HAP-1 (cell line): ENCODE measurements around the gene MEGF6.
A peak's percentile ranks its signal among the peaks of the same experiment; 100 is the strongest.

Experiments used
- DNase-seq, 2 experiments: peaks; one replicate each; pipeline ENCODE4 v3.0.0-alpha.2; 2016 to 2020; ENCODE audit warnings: low spot score in 2 of 2
- H3K27me3 ChIP-seq: fragments of 250-450 bp; sonication (Bioruptor Pico); 2 replicates; pipeline ENCODE4 v1.5.1; 2020; ENCODE audit warnings: low read depth, mild to moderate bottlenecking, moderate library complexity
- H3K36me3 ChIP-seq: fragments of 250-450 bp; sonication (Bioruptor Pico); replicated peaks from 2 replicates; pipeline ENCODE4 v1.5.1; 2020; ENCODE audit warnings: mild to moderate bottlenecking
- H3K4me1 ChIP-seq: fragments of 250-450 bp; sonication (Bioruptor Pico); 2 replicates; pipeline ENCODE4 v1.5.1; 2020; ENCODE audit warnings: mild to moderate bottlenecking
- H3K4me3 ChIP-seq: fragments of 250-450 bp; sonication (Bioruptor Pico); 2 replicates; pipeline ENCODE4 v1.5.1; 2020; ENCODE audit warnings: mild to moderate bottlenecking, moderate library complexity
- H3K9me3 ChIP-seq: fragments of 250-450 bp; sonication (Bioruptor Pico); 2 replicates; pipeline ENCODE4 v1.5.1; 2020; ENCODE audit warnings: mild to moderate bottlenecking, moderate library complexity
- in situ Hi-C: fragments of 300-500 bp; cut with MboI; formaldehyde crosslinking; loops from 3 replicates; pipeline ENCODE4 v1.14.3; 2020; ENCODE audit warnings: low sequenced_read_pairs, inconsistent platforms, mixed read lengths

MEGF6 gene

DNA sequence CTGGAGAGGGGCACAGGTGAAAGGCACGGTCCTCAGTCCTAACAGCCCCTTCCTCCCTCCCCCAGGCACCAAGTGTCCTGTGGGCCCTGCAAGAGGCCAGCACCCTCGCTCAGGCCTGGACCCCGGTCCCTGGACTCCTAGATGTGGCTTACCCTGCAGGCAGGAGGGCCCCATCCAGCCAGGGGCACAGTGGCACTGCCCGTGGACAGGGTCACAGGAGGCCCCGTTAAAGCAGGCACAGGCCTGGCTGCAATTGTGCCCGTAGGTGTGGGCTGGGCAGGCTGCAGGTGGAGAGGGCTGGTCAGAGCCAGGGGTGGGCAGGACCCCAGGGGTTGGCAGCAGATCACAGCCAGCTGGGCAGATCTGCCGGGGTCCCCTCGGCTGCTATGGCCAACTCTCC lies 112.3 kb downstream of the MEGF6 start:
- Histone ChIP-seq H3K4me3 (no peak overlapping the region), H3K9me3 (no peaks in the 10 kb centered on the region), H3K4me1 (no peaks in the 10 kb centered on the region), H3K36me3 (no peaks in the 10 kb centered on the region), H3K27me3 (no peaks in the 10 kb centered on the region)
- no peak for DNase-seq
- in situ Hi-C loops: no loop called here

DNA sequence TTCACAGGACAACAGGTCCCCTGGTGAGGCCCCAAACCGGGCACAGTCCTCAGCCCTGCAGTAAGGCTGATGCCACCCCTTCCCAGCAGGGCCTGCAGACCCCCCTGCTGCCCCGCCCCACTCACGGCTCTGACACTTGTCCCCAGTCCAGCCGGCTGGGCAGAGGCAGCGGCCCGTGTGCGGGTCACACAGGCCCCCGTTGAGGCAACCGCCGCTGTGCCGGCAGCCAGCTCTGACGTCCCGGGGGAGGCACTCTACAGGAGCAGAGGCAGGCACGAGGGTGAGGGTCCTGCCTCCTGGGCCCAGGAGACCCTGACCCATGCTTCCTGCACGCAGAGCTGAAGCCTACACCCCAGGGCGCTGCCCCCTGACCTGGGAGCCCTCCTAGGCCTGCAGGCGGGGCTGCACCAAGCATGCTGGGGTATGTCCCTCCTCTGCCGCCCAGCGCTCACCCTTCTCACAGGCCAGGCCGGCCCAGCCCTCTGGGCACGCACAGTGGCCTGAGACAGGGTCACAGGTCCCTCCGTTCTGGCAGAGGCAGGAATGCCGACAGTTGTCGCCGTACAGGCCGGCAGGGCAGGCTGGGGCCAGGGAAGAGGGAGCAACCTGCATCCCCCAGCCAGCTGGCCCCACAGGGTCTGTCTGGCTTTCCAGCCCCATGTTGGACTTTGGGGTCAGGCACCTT lies 112.9 kb downstream of the MEGF6 start:
- in situ Hi-C loops: no loop called here
- Histone ChIP-seq H3K9me3 (no peaks in the 10 kb centered on the region), H3K4me1 (no peaks in the 10 kb centered on the region), H3K4me3 (no peak overlapping the region), H3K36me3 (no peaks in the 10 kb centered on the region), H3K27me3 (no peaks in the 10 kb centered on the region)
- no peak for DNase-seq

DNA sequence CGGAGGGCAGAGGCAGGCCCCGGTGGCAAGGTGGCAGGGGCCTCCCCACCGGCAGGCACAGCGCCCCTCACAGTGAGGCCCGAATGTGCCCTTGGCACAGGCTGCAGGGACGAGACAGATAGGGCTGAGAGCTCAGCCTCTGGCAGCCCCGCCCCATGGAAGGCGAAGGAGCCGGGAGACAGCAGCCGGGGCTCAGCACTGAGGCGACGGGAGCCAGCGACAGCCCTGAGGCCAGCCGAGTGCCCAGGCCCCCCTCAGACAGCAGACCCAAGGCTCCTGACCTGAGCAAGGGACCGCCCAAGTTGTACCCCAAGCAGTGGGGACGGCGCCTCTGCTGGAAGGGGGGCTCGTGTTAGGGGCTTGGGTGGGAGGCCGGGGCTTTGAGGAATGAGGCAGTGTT lies 113.8 kb downstream of the MEGF6 start:
- in situ Hi-C loops: no loop called here
- no peaks in the 10 kb centered on the region for H3K4me1 ChIP-seq

DNA sequence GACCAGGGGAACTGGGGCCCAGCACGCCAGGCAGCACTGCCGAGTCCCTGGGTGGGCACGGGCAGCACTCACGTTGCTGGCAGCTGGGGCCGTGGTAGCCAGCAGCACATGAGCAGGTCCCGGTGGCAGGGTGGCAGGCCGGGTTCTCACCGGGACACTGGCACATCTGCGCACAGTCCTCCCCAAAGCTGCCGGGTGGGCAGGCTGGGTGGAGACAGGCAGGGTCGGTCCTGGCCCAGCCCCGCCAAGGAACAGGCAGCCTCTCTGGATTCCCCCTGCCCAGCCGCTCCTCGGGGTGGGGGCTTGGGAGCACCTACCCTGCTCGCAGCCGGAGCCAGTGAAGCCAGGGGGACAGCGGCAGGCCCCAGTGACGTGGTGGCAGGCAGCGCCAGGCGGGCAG lies 114.4 kb downstream of the MEGF6 start:
- Histone ChIP-seq H3K9me3 (no peaks in the 10 kb centered on the region), H3K4me3 (no peak overlapping the region), H3K4me1 (no peaks in the 10 kb centered on the region), H3K27me3 (no peaks in the 10 kb centered on the region), H3K36me3 (no peaks in the 10 kb centered on the region)
- DNase-seq: no peak
- in situ Hi-C loops: no loop called here

More for the DNA sequence above, 113.8 kb downstream of the MEGF6 start:
- Histone ChIP-seq H3K9me3 (no peaks in the 10 kb centered on the region), H3K27me3 (no peaks in the 10 kb centered on the region), H3K36me3 (no peaks in the 10 kb centered on the region), H3K4me3 (no peak overlapping the region)
- DNase-seq: no peak

DNA sequence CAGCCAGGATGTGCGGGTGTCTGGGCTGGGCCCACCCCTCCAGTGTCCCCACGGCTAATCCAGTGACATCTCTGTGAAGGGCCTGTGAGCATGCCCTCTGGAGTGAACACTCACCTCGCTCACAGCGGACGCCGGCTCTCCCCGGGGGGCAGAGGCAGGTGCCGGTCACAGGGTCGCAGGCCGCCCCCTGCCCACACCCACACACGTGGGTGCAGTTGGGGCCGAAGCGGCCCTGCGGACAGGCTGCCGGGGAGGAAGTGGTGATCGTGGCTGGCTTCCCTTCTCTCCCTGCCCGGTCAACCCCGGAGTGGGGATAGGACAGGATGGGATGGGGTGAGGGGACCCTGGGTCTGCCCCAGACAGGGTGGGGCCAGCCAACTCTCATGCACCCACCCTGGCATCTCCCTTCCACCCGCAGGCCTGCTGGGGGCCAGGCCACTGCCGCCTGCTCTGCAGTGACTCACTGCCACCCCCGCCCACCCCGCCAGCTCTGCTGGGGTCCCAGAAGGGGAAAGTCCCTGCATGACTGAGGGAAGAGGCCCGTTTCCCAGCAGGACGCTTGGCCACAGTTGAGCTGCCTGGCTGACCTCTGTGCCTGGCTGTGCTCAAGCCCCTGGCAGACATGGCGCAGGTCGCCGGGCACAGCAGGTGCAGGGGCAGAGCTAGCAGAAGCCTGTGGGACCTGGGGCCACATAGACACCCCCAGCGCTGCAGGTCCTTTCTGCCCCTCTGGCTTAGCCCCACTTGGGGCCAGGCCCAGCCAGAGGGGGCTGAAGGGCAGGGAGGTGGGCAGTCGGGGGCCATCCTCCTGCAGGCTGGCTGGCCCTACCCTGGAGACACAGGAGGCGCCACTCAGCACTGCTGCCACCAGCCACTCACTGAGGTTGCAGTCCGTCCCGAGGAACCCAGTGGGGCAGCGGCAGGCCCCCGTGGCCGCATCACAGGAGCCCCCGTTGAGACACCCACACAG lies 115.2 kb downstream of the MEGF6 start:
- no peaks in the 10 kb centered on the region for H3K9me3 ChIP-seq
- in situ Hi-C loops: no loop called here
- no peak overlapping the region for H3K4me3 ChIP-seq
- H3K4me1 ChIP-seq: no peaks in the 10 kb centered on the region
- no peaks in the 10 kb centered on the region for H3K36me3 ChIP-seq
- no peaks in the 10 kb centered on the region for H3K27me3 ChIP-seq
- DNase-seq: no peak

DNA sequence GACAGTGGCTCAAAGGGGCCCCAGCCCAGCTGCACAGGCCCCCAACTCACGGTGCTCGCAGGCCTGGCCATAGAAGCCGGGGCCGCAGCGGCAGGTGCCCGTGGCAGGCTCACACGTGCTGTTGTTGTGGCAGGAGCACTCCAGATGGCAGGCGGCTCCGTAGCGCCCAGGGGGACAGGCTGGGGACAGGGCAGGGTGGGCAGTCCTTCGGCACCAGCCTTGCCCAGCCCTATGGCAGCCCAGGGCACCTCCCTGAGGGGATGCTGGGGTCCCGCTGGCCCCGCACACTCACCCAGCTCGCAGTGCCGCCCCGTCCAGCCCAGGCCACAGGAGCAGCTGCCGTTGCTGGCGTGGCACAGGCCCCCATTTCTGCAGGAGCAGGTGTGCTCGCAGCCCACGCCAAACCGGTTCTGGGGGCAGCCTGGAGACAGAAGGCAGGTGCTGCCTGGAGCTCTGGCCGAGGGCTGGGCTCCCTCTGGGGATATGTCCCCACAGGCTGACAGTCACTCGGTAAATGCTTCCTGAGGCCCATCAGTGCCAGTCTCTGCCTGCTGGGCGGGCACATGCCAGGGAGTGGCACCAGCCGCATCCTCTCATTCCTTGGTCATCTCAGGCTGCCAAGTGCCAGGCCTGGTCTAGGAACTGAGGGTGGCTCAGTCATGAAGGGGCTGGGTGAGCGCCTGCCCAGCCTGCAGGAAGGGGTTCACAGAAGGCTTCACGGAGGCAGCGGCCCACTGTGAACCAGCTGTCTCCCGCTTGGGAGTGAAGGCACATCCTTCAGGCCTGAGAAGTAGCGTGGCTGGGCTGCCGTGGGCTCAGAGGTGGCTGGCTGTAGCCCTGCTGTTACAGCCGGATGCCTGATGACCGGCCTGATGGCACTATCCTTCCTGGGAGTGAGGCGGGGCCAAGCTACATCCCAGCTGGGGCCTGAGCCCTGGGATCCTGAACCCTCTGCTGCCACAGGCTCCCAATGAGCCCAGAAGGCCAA lies 116.7 kb downstream of the MEGF6 start:
- in situ Hi-C loops: no loop called here
- Histone ChIP-seq H3K4me1 (no peaks in the 10 kb centered on the region), H3K4me3 (no peak overlapping the region), H3K27me3 (no peaks in the 10 kb centered on the region), H3K9me3 (no peaks in the 10 kb centered on the region), H3K36me3 (no peaks in the 10 kb centered on the region)
- DNase-seq: no peak

DNA sequence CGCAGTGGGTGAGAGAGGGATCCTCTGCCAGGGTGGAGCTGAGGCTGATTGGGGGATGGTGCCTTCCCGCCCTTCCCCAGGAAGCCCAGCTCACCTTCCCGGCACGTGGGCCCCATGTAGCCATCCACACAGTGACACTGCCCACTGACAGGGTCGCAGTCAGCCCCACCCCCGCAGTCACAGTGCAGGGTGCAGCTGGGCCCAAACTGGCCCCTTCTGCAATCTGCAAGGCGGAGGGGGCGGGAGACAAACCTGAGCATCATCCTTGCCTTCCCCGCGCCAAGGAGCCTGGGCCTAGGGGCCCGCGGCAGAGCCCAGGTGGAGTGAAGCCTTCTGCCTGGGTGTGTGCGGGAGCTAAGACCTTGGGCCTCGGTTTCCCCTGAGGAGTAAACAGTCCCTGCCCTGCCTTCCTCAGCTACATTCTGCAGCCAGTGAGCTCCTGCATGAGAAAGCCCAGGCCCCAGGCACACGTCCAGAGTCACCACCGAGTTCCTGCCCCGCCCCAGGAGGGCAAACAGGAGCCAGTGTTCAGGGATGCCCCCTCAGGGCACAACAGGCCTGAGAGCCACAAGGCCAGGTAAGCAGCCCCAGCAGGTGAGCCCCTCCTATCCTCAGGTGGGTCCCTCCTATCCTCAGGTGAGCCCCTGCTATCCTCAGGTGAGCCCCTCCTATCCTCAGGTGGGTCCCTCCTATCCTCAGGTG lies 118.6 kb downstream of the MEGF6 start:
- Histone ChIP-seq H3K9me3 (peaks cover 6% of the 10 kb centered on the region; the same call in 1 of the 2 replicates), H3K4me1 (no peaks in the 10 kb centered on the region), H3K4me3 (no peak overlapping the region), H3K36me3 (no peaks in the 10 kb centered on the region), H3K27me3 (no peaks in the 10 kb centered on the region)
- in situ Hi-C loops: no loop called here
- DNase-seq: no peak

DNA sequence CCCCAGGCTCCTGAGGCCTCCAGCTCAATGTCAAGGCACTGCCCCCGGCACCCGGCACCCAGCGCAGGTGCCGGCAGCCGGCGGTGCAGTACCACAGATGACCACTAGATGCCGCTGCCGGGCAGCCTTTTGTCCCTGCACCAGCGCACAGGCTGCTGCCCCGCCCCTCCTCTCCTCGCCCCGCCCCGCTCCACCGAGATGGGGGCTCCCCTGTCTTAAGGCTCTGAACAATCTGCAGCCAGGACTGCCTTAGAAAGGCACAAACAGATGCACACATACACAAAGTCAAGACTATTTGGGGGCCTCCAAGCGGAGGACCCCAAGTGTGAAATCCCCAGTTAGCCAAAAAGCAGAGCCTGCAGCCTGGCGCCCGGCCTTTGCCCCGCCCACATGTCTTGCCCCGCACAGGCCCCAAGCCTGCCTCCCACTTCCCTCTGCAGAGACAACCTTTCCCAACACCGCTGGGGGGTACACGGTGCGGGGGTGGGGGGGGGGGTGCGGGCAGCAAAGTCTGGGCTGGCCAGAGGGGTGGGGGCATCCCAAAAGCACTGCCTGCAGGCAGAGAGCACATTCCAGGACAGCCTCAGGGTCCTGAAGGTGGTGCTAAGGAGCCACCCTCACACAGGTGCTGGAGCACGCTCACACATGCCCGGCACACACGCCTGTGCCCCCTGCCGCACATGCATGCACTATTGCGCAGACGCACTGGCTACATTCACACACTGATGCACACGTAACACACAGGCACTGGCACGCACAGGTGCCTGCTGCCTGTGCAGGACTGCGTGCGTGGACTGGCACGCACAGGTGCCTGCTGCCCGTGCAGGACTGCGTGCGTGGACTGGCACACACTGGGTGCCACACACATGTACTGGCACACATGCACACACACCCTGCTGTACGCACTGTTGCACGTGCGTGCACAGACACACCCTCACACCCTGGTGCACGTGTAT lies 119.7 kb downstream of the MEGF6 start:
- in situ Hi-C loops: no loop called here
- H3K27me3 ChIP-seq: 0 out of 2 replicates have a peak, but pooled peaks cover 2% of the 10 kb centered on the region
- peaks cover 6% of the 10 kb centered on the region; the same call in 1 of the 2 replicates for H3K9me3 ChIP-seq
- peak; percentile 27 to 89 for DNase-seq
- peak overlapping the region; percentile 10; the same call in 1 of the 2 replicates for H3K4me3 ChIP-seq
- H3K36me3 ChIP-seq: no peaks in the 10 kb centered on the region
- H3K4me1 ChIP-seq: no peaks in the 10 kb centered on the region

DNA sequence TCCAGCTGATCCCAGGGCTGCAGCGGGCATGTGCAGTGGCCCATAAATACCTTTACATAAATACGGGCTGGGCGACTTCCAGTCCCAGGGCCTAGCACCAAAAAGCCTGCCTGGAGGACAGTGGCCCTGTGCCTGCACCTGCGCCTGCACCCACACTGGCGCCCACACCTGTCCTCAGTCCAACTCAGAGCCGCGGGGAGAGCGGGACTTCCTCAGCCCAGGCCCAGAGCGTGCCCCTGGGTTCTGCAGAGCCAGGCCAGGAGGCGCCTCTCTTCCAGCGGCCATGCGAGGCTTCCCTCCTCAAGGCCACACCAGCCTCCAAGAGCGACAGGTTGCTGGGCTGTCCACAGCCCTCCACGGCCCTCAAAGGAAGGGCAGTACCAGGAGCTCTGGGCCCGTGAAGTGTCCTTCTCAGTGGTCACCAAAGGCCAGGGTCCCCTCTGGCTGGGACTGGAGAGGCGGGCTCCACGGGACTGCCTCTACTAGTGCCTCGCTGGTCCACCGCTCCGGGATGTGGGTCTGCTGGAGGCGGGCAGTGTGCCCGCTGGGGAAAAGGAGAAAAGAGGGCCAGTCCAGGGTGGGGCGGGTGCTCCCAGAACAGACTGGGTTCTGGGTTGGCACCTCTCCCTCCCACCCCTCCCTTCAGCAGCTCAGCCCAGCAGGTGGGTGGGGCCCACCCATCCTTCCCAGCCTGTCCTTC lies 121.1 kb downstream of the MEGF6 start:
- Histone ChIP-seq H3K27me3 (0 out of 2 replicates have a peak, but pooled peaks cover 6% of the 10 kb centered on the region), H3K9me3 (peaks cover 6% of the 10 kb centered on the region; the same call in 1 of the 2 replicates), H3K4me1 (no peaks in the 10 kb centered on the region), H3K4me3 (no peak overlapping the region), H3K36me3 (no peaks in the 10 kb centered on the region)
- DNase-seq: no peak
- in situ Hi-C loops: no loop called here

DNA sequence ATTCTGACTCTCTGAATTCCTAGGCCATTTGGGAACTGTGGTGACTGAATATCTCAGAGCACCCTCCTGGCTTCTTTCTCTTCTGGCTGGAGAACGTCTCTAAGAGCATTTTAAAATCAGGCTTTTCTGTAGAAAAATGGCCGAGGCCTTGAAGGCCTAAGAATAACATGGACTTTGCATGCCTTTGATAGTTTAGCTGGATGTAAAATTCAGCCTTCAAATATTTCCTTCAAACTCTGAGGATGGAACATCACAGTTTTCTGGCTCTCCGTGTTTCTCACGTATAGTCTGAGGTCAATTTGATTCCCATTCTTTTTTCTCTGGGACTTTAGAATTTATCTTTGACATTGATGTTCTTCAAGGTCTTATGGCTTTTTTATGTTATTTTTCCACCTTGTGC lies 122.9 kb downstream of the MEGF6 start:
- no peak for DNase-seq
- in situ Hi-C loops: no loop called here
- H3K36me3 ChIP-seq: no peaks in the 10 kb centered on the region
- H3K4me1 ChIP-seq: no peaks in the 10 kb centered on the region
- no peak overlapping the region for H3K4me3 ChIP-seq
- H3K27me3 ChIP-seq: 0 out of 2 replicates have a peak, but pooled peaks cover 6% of the 10 kb centered on the region
- H3K9me3 ChIP-seq: peaks cover 6% of the 10 kb centered on the region; the same call in 1 of the 2 replicates

DNA sequence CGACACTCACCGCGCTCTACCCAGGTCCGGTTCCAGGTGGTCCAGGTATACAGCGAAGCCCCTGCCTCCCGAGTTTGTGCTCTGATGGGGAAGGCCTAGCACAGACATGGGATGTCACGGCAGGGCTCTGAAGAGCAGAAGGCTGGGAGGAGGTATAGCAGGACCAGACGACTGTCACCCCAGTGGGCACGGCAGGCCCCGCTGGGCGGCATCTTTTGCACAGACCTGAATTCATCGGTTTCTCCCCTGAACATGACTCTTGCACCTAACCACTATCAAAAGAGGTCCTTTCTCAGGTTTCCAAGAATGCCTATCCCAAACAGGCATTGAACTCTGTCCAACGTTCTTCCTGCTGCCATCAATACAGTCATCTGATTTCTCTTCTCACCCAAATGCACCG lies 126.3 kb downstream of the MEGF6 start:
- in situ Hi-C loops: no loop called here
- H3K9me3 ChIP-seq: peaks cover 6% of the 10 kb centered on the region; the same call in 1 of the 2 replicates
- DNase-seq: no peak
- no peak overlapping the region for H3K4me3 ChIP-seq
- H3K36me3 ChIP-seq: no peaks in the 10 kb centered on the region
- no peaks in the 10 kb centered on the region for H3K4me1 ChIP-seq
- 0 out of 2 replicates have a peak, but pooled peaks cover 6% of the 10 kb centered on the region for H3K27me3 ChIP-seq
